ENCODE results near the gene CTDP1.

- no peak for TF ChIP-seq CTCF (IDR thresholded peaks at IDR 0.05)
- no peak for TF ChIP-seq POLR2A (IDR thresholded peaks at IDR 0.05)
These were observed 23.3 kb downstream of the CTDP1 start for GRCh38 chr18:79702906-79703305.
